Frontal cortex (tissue), 4 donors: ENCODE measurements around the gene LUC7L2. TPM values are rescaled to one million over a fixed set of nuclear protein-coding genes. Genes with fewer than 3 reads are reported as not detected.
"Not testable (repeated sequence)": the region's sequence is repeated elsewhere in the genome, so short reads cannot be mapped to it uniquely, and the experiment has no call there.

Source experiments
- DNase-seq, 2 donors: peaks; one replicate each; pipeline ENCODE4 v3.0.0; 2012; ENCODE audit warnings: low spot score in 2 of 2
- FAIRE-seq: peaks from 2 replicates; lab custom pipeline; 2012; peaks lifted over from hg19 to GRCh38; lab: Jason Lieb, UNC
- total RNA-seq: library from RNA; depleted of rRNA; stranded (reverse); fragments of >200 nt; gene quantifications from one replicate; pipeline ENCODE4 v1.2.3, GENCODE V29; 2014
- donor health status: control.
- donor health status: control.
- donor health status: control.

LUC7L2 gene
- 50.1 TPM for total RNA-seq

DNA sequence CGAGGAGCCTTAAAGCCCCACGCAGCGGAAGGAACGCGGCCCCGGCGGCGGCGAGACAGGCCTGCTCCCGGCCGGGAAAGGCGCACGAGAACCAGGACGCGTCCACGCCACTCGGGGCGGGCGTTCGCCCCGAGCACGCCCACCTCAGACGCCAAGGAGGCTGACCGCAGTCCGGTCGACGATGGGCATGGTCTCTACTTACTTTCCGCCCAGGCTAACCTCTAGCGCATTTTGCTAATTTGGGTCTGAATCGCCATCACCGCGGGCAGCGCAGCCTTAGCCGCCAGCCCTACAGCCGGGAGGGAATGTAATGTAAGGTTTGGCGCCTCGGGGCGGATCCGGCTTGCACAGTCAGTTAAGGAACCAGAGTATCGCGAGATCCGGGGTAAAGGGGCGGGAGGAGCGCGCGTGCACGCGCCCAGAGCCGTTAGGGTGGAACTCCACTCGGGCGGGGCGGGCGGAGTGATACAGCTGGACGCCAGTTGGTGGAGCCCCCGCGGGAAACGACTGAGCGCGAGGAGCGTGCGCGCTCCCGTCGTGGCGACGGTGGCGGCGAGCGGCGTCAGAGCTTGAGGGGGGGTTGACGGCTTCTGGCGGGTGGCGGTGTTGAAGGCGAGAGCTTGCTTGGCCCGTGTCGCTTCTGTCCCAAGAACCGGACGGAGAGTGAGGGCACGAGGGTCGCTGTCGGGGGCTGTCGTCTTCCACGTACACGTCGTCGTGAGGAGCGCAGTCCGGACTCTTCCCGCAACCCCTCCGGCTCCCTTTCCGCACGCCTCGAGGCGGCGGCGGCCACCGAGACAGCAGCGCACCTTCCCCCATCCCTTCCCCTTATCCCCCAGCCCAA lies at the start of gene LUC7L2:
Gene LUC7L2 (plus strand): TSS at position 529 of the 844 bp plus-strand sequence. CDS start 368 bp downstream, outside the sequence.
- DNase-seq, result peak; percentile 92 to 94
- FAIRE-seq, result no peak

DNA sequence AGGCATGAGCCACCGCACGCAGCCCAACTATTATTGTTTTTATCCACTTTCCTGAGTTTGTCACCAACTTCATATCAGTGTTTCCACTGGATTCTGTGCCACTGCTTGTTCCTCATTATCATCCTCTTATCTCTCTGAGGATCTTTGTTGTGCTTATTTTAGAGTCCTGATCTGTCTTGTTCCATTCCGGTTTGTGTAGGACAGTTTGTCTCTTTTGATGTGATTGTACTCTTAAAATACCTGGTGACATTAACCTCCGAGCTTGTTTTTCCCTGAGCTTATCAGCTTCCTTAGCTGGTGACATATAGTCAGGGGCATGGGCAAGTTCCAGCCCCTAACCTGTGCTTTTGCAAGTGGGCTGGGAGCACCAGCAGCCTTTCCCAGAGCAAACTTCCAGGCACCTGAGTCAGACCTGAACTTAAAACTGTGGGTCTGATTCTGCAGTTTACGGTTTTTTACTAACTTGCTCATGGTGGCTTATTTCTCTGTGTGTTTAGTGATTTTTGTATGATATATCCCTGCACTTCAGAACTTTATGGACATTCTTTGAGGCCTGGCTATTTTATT lies 41.7 kb upstream of the LUC7L2 start:
- DNase-seq, result no peak

GRCh38 chr7:139321071-139321745 lies 38.5 kb upstream of the LUC7L2 start:
- FAIRE-seq (no peak), DNase-seq (no peak)

More for the DNA sequence above, 41.7 kb upstream of the LUC7L2 start:
- FAIRE-seq, result no peak

DNA sequence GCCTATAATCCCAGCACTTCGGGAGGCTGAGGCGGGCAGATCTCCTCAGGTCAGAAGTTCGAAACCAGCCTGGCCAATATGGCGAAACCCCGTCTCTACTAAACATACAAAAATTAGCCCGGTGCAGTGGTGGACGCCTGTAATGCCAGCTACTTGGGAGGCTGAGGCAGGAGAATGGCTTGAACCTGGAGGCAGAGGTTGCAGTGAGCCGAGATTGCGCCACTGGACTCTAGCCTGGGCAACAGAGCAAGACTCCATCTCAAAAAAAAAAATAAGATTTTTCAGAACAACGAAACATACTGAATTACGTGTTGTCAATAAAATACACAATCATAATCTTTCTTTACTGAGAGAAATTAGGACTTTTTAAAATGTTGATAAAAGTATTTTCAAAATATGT lies 35.0 kb upstream of the LUC7L2 start:
- DNase-seq, FAIRE-seq: not testable (repeated sequence)

DNA sequence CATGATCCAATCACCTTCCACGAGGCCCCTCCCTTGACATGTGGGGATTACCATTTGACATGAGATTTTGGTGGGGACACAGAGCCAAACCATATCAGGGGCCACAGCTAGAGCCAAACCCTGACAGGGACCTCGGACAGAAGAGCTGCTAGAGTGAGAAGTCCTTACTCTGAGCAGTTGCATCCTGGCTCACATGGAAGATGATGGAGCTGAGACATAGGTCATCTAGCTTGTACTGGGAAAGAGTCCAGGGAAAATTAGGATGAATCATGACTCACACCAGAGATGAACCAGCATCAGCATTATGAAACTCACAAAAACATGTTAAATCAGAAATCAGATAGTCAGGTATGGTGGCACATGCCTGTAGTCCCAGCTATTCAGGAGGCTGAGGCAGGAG lies 31.3 kb upstream of the LUC7L2 start:
- FAIRE-seq (no peak), DNase-seq (no peak)

- no peak for DNase-seq
- FAIRE-seq, result no peak
Measured at GRCh38 chr7:139329119-139329518, 30.6 kb upstream of the LUC7L2 start.

- FAIRE-seq (no peak), DNase-seq (no peak)
Measured at GRCh38 chr7:139330333-139331030, 29.2 kb upstream of the LUC7L2 start.

DNA sequence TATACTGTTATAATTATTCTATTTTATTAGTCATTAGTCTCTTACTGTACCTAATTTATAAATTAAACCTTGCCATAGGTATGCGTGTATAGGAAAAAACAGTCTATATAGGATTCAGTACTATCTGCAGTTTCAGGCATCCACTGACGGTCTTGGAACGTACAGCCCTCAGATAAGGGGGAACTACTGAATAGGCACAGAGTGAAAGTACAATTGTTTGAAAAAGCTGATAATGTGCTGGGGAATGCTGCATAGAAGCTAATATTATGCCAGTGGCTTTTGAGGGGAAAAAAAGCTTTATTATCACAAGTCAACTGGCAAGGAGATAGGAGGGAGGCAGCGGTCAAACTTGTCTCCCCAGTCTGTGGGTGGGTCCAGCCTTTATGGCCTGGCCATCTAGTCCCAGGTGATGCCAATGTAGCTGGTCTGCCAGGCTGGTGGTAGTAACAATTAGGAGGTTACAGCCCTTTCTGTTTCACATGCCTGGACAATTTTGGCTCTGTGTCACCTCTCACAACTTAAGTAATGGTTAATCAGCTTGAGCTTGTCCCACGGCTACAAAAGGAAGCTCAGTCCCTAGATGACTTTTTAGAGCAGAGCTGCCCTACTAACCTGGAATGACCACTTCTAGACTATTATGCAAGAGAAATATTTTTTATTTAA lies 26.9 kb upstream of the LUC7L2 start:
- FAIRE-seq (no peak), DNase-seq (no peak)

GRCh38 chr7:139333443-139333842 lies 26.3 kb upstream of the LUC7L2 start:
- not testable (repeated sequence) for FAIRE-seq, DNase-seq

DNA sequence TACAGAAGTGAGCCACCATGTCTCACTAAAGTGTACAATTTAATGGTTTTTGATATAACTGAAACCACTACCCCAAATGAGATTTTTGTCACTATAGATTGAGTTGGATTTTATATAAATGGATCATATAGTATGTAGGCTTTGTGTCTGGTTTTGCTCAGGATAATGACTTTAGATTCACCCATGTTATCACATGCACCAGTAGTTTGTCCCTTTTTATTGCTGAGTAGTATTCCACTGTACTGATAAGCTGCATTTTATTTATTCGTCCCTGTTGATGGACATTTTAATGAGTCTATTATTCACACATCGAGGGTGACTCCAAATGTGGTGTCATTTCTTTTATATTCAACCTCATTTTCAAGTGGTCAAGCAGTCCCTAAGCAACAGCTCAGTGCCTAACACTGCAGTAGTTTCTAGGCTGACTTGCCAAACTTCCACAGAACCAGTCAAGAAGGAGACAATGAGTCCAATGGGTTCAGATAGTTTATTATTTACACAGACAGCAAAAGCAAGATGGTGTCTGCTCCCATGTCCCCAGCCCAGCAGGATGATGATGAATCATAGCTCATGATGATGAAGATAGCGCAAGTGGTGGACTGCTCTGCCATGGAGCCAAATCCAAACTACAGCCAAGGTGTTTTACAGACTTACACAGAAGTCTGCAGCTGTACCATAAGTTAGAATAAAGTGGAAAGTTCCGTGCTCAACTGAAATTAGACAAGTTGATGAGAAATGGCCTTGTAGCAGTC lies 25.1 kb upstream of the LUC7L2 start:
- FAIRE-seq (no peak), DNase-seq (no peak)

- no peak for FAIRE-seq
- no peak for DNase-seq
Measured at GRCh38 chr7:139339025-139339424, 20.7 kb upstream of the LUC7L2 start.

- DNase-seq (no peak), FAIRE-seq (no peak)
Measured at GRCh38 chr7:139339698-139340036, 20.0 kb upstream of the LUC7L2 start.

GRCh38 chr7:139340037-139340807 lies 19.5 kb upstream of the LUC7L2 start:
- FAIRE-seq (no peak), DNase-seq (peak; percentile 85 to 90)

GRCh38 chr7:139340808-139341057 lies 19.0 kb upstream of the LUC7L2 start:
- peak in 1 of 2 donors; percentile 16 for DNase-seq
- FAIRE-seq, result no peak

- DNase-seq (peak; percentile 69 to 75), FAIRE-seq (no peak)
Measured at GRCh38 chr7:139341058-139341775, 18.5 kb upstream of the LUC7L2 start, which contains the start of gene FMC1. Gene FMC1 (plus strand): TSS chr7:139341337. CDS start chr7:139341385, 48 bp downstream.

DNA sequence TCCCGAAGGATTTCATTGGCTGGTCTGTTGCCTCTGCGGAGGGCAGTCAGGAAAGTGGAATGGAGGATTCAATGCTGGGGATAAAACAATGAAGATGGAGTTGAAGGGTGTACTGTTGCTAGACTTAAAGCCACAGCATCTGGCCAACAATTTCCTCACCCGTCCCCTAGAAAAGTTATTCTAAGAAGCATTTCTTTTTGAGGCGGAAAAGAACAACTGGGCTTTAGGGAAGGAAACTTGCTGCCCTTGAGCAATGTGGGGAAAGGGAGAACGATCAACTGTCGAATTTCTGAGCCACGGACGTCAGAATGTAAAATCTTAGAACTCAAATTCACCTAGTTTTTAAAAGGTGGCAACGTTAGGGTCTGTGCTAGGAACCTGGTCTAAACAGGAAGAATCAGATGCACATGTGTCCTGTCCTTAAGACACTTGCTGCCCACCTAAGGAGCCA lies 17.9 kb upstream of the LUC7L2 start:
- DNase-seq, result no peak
- FAIRE-seq, result no peak

GRCh38 chr7:139345042-139345441 lies 14.7 kb upstream of the LUC7L2 start:
- FAIRE-seq, result no peak
- DNase-seq, result no peak

DNA sequence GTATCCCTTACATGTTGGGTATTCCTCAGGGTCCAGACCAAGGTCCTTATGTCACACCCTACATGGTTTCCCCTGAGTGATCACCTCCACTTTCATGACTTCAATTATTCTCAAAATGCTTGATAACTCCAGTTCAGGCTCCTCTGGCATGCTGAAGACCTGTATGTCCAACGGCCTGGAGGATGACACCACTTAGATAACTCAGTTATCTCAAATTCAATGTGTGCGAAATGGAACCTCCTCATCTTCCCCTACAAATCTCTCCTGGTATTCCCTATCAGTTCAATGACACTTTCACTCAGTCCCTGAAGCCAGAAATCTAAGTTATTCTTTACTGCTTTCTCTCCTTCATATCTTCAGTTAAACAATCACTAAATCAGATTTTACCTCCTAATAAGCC lies 8.7 kb upstream of the LUC7L2 start:
- no peak for DNase-seq
- no peak for FAIRE-seq
